HepG2 (cell line): Measurements from ENCODE around the gene SERTAD2. TPM values are rescaled to one million over a fixed set of nuclear protein-coding genes. Genes with fewer than 3 reads are reported as not detected.

Experiments used
- CENPX ChIP-seq: sonication (generic); formaldehyde crosslinking; IDR thresholded peaks from 2 replicates; pipeline ENCODE4 v1.9.0; 2021; ENCODE audit warnings: mild to moderate bottlenecking, missing genetic modification reagents, moderate library complexity
- DR1 ChIP-seq: sonication (generic); formaldehyde crosslinking; IDR thresholded peaks from 2 replicates; pipeline ENCODE4 v1.8.0; 2021; ENCODE audit warnings: mild to moderate bottlenecking, missing genetic modification reagents, inconsistent platforms
- FOXK1 ChIP-seq: sonication (generic); formaldehyde crosslinking; IDR thresholded peaks from 2 replicates; pipeline ENCODE4 v1.4.0; 2020; ENCODE audit warnings: low read depth, missing genetic modification reagents, borderline replicate concordance
- NCOA5 ChIP-seq: sonication (generic); formaldehyde crosslinking; IDR thresholded peaks from 2 replicates; pipeline ENCODE4 v1.4.0; 2020; ENCODE audit warnings: missing genetic modification reagents
- NFKB2 ChIP-seq: sonication (generic); formaldehyde crosslinking; IDR thresholded peaks from 2 replicates; pipeline ENCODE4 v1.4.0; 2020; ENCODE audit warnings: missing genetic modification reagents, borderline replicate concordance
- RARA ChIP-seq: IDR thresholded peaks from 2 replicates; pipeline ENCODE4 v1.6.1; 2016; ENCODE audit warnings: missing genetic modification reagents, missing compliant biosample characterization
- SNRNP70 ChIP-seq: fragments of 200-400 bp; formaldehyde crosslinking; IDR thresholded peaks from 2 replicates; pipeline ENCODE4 v1.6.1; 2017; ENCODE audit warnings: mild to moderate bottlenecking, low read depth, low read length, moderate library complexity
- ZBTB20 ChIP-seq: sonication (generic); formaldehyde crosslinking; IDR thresholded peaks from 2 replicates; pipeline ENCODE4 v1.8.1; 2023; ENCODE audit warnings: missing genetic modification reagents, low read depth, mild to moderate bottlenecking, borderline replicate concordance
- polyA plus RNA-seq, 8 experiments: library from polyadenylated mRNA; depleted of rRNA in 3 of 8; stranded (reverse) in 7 of 8; unstranded in 1 of 8; fragments of >200 nt; fragmentation: Illumina TruSeq in 4 of 8; extraction: Trizol in 4 of 8; gene quantifications; 2 replicates each; pipeline versions ENCODE4 v1.2.1 to v1.2.3, GENCODE V29; 2011 to 2016; ENCODE audit warnings: low read depth in 4 of 8, missing spikeins in 1 of 8, mixed read lengths in 1 of 8; ENCODE audit not compliant: insufficient read depth in 1 of 8
- total RNA-seq, 5 experiments: library from RNA; depleted of rRNA; stranded (reverse); fragments of >200 nt; fragmentation: Illumina TruSeq; extraction: Trizol; gene quantifications; 2 replicates each; pipeline ENCODE4 v1.2.3, GENCODE V29; 2016; ENCODE audit warnings: low read depth in 1 of 5
- TF ChIP-seq, protein P1 (sequence below): IDR thresholded peaks from 2 replicates; pipeline ENCODE4 v1.6.1; 2016; ENCODE audit warnings: missing genetic modification reagents, missing compliant biosample characterization
- TF ChIP-seq, protein P2 (sequence below): sonication (generic); formaldehyde crosslinking; IDR thresholded peaks from 2 replicates; pipeline ENCODE4 v1.4.0; 2020; ENCODE audit warnings: mild to moderate bottlenecking, missing genetic modification reagents
- TF ChIP-seq, protein P3 (sequence below): sonication (generic); formaldehyde crosslinking; IDR thresholded peaks from 2 replicates; pipeline ENCODE4 v1.8.0; 2023; ENCODE audit warnings: mild to moderate bottlenecking, missing genetic modification reagents

SERTAD2 gene
- total and polyA plus RNA-seq, 2 of the 13 experiments (the other 11 are each of a cell fraction or from before 2014, with no cell fraction given), result 6.7 to 22.6 TPM

DNA sequence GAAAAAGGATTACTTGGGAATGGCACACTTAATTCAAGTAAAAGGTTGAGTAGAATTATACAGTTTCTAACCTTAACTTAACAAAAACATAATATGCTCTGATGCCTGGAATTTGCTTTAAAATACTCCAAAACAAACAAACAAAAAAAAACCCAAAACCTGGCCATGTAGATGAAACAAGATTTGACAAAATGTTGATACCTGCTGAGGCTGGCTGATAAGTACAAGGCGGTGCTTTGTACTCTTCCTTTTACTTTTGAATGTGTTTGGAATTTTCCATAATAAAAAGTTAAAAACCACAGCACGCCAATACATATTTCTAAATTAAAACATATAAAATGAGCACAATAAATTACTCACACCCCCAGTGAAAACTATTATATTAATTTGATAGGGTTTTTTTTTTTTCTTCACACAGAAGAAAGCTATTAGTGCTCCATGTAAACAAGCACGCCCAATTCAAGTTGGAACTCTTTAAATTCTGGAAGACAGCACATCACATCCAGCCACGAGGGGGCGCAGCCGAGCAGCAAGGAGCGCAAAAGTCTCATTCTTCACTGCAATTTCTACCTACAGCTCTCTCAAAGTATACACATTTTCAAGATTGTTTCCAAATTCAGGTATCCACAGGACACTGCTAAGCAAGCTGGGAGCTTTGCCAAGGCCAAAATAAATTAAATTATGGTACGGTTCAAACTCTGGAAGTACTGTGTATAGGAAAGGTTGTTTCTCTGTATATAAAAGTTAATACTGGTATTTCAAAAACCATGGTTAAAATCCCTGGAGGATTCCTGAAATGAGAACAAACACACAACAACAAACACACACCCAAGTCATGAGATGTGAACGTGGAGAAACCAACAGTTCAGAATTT is 7.5 kb downstream of the SERTAD2 start (continued):
- TF ChIP-seq, protein P1, sequence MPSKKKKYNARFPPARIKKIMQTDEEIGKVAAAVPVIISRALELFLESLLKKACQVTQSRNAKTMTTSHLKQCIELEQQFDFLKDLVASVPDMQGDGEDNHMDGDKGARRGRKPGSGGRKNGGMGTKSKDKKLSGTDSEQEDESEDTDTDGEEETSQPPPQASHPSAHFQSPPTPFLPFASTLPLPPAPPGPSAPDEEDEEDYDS (CRISPR knock-in tag), result no peak
- TF ChIP-seq SNRNP70, result no peak
- peak; percentile 84; the same call in 1 of the 2 replicates for TF ChIP-seq FOXK1 (CRISPR knock-in tag)
- TF ChIP-seq, protein P2, sequence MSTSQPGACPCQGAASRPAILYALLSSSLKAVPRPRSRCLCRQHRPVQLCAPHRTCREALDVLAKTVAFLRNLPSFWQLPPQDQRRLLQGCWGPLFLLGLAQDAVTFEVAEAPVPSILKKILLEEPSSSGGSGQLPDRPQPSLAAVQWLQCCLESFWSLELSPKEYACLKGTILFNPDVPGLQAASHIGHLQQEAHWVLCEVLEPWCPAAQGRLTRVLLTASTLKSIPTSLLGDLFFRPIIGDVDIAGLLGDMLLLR (CRISPR knock-in tag), result no peak
- TF ChIP-seq, protein P3, sequence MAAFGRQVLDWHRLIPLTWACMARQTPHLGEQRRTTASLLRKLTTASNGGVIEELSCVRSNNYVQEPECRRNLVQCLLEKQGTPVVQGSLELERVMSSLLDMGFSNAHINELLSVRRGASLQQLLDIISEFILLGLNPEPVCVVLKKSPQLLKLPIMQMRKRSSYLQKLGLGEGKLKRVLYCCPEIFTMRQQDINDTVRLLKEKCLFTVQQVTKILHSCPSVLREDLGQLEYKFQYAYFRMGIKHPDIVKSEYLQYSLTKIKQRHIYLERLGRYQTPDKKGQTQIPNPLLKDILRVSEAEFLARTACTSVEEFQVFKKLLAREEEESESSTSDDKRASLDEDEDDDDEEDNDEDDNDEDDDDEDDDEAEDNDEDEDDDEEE (CRISPR knock-in tag), result no peak
- TF ChIP-seq NFKB2 (CRISPR knock-in tag), result no peak
- no peak for TF ChIP-seq DR1 (CRISPR knock-in tag)
- TF ChIP-seq RARA (CRISPR knock-in tag), result peak; percentile 29; the same call in 1 of the 2 replicates
- TF ChIP-seq NCOA5 (CRISPR knock-in tag), result no peak
- TF ChIP-seq CENPX, result no peak
- TF ChIP-seq ZBTB20, result no peak
